ENCODE data around the gene S100A5.
"Not testable (repeated sequence)": the region's sequence is repeated elsewhere in the genome, so short reads cannot be mapped to it uniquely, and the experiment has no call there.

Gene S100A5

DNA sequence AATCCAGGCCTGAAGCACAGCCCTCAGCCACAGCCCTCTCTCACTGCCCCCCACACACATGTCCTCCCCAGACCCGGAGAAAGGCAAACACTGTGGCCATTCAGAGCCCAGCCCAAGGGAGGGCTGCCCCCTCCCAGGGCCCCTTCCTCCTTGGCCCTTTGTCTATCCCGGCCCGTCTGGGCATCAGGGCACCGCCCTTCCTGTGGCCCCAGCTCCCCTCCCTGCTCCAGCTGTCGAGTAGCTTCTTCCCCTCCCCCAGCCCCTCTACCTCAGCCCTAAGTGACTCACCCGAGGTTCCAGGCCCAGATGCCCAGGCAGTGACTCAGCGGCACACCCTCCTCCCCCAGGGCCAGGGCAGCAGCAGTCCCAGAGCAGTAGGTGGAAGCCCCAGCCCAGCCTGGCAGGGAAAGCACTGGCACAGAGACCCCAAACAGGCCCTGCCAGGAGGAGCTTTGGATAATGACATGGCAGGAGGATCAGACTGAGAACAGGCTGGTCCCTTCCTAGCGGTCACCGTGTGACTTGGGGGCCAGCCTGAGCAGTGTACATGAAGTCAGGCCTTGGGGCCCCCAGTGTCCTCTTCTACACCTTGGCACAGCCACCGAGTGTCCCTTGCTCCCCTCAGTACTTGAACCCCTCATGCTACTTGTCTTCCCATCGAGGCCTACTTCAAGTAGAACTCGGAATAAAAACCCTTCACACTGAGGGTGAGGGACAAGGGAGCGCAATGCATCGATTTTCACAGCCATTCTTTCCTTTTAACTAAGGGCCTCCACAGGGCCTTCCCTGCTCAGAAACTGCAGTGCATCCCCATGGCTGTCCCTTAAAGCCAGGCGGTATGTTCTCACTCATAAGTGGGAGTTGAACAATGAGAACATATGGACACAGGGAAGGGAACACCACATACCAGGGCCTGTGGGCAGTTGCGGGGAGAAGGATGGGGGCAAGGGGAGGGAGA, 26.0 kb upstream of the S100A5 start:
- no peak for DNase-seq

DNA sequence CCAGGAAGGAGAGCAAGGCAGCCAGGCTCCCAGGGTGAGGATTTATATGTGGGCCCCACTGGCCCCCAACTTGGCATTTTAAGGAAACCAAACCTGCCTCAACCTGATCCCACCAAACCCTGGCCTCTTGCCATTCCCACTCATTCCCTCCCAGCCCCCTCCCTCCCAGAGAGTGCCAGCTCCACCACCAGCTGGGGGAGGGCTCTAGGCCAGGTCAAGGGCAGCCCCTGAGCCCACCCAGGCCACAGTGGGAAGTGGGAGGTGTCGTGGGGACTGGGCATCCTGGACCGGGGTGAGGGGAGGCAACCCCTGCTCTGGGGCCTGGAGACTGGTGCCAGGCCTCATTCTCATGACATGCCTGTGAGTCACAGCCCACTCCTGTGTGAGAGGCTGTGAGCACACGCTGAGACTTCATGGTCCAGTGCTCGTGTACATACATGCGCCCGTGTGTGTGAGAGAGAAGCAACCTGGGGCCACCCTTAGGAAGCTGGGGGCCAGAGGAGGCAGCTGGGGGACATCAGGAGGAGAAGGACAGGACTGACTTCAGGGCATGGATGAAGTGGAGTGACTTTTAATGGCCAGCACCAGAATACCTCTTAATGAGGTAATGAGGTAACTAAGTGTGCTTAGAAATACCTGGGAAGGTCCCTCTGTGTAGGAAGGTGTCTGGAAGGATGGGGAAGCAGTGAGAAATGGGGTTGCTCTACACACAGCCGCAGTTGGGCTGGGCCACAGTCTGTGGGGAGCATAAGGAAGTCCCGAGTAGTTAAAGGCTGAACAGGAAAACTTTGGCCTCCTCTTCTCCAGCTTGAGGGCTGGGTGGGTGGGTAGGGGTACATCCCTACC, 25.0 kb upstream of the S100A5 start, which contains the start of gene S100A2:
TSS of gene S100A2 (minus strand) at position 316 of the 846 bp plus-strand sequence. CDS start 1,967 bp downstream, outside the sequence.
- DNase-seq, result no peak

DNA sequence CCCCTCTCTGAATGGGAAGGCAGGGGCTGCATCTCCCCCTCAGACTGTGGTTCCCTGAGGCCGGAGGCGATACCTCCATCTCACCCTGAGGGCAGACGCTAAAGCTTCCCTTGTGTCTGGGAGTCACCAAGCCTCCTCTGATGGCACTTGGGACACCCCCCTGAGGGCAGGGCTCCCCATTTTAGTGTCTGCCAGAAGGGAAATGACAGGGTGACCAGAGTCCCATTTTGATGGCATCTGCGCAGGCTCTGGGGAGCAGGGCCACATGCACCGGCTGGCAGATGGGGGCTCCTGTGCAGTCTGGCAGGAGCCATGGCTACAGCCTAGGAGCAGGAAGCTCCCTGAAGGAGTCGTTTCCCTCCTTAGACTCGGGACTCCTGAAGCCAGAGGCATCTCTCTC, 23.3 kb upstream of the S100A5 start:
- DNase-seq, result no peak

DNA sequence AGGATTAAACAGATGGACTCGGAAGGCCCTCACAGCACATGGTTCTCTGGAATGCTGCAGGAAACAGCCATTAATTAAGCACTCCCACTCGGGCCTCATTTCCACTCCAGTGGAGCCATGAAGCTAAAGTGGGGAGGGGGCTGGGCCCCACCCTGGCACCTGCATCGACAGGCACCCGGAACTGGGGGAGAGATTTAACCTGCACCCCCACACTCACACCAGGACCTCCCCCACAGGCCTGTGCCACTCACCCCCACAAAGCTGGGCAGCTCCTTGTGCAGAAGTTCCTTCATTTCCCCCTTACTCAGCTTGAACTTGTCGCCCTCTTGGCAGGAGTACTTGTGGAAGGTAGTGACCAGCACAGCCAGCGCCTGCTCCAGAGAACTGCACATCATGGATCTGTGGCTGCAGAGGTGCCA, 22.8 kb upstream of the S100A5 start:
- DNase-seq, result no peak

DNA sequence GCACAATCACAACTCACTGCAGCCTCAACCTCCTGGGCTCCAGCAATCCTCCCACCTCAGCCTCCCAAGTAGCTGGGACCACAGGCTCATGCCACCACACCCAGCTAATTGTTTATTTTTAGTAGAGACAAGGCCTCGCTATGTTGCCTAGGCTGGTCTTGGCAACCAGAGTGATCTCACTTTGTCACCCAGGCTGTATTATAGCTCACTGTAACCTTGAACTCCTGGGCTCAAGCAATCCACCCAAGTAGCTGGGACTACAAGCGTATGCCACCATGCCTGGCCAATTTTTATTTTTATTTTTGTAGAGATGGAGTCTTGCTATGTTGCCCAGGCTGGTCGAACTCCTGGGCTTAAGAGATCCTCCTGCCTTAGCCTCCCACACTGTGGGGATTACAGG, 21.3 kb upstream of the S100A5 start:
- not testable (repeated sequence) for DNase-seq

DNA sequence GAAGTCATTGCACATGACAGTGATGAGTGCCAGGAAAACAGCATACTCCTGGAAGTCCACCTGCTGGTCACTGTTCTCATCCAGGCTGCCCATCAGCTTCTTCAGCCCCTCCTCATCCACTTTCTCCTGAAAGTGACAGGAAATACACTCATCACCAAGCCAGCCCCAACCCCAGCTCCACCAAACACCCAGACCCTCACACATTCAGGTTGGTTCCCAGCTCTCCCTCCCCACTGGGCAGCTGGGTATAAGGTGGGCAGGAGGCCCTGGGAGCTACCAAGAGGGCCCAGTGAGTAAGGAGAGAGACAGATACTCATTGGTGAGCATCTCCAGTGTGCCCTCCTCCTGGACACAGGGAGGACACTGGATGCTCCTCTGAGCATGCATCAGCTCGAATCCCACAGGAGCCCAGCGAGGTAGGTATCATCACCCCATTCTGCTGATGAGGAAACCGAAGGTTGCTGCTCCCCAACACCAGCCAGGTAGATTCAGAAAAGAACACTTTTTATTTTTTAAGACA, 20.8 kb upstream of the S100A5 start:
- no peak for DNase-seq

DNA sequence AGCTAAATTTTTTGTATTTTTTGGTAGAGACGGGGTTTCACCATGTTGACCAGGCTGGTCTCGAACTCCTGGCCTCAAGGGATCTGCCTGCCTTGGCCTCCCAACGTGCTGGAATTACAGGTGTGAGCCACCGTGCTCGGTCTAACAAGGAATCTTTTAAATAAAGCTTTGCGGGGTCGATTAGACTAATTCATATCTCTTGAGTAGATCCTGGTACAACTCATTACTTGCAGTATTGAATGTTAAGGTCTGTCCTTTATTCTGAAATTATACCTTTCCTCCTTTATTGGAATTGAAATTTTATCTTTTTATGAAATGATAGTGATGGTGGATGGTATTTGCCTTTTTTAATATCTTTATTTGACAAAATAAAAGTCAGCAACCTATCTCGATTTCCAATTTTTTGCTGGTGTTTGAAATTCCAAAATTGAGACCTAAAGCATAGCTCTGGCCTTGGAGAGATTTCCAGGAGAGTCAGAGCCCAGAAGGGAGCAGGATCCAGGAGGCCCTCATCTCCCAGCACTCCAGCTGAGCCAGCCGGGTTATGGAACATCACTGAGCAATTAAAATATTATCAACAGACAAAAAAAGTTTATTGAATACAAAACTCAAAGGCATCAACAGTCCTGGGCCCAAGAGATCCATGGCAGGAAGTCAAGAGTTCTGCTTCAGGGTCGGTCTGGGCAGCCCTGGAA, 20.2 kb upstream of the S100A5 start:
- DNase-seq, result no peak

DNA sequence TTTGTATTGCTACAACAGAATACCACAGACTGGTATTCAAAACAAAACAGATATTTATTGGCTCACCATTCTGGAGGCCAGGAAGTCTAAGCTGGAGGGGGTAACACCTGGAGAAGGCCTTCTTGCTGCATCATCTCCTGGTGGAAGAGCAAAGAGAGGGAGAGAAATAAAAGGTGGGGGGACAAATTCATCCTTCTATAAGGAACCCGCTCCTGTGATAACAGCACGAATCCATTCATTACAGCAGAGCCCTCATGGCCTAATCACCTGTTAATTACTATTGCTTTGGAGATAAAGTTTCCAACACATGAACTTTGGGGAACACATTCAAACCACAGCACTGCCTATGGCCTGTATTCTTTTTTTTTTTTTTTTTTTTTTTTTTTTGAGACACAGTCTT, 19.5 kb upstream of the S100A5 start:
- DNase-seq, result no peak

DNA sequence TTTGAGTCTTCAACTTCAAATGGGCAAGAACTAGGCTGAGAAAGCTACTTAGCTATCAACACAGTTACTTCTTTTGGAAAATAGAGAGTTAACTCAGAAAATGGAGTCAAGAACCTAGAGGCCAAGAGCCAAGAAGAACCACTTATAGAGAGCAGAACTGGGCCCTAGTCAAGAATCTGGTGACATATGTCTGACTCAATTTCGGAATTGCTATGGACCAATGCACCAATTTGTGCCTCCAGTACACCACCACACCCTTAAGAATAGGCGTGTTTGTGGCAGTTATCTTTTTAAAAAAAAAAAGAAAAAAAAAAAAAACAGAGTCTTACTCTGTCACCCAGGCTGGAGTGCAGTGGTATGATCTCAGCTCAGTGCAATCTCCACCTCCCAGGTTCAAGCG, 17.1 kb upstream of the S100A5 start:
- DNase-seq, result no peak

DNA sequence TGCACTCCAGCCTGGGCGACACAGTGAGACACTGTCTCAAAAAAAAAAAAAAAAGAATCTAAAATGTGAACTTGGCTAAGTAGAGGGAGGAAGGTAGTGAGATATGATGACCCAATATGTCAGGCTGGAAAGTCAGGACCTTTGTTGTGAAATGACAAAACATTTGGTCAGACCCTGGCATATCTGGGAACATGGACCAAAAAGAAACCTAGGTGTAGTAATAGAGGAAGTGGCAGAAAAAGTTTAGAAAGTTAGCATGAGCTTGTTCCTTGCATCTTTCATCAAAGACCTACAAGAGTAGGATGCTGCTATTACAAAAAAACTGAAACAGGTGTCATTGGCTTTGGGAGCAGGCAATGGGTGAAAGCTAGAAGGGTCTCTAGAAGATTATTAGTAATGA, 15.6 kb upstream of the S100A5 start:
- DNase-seq, result no peak

DNA sequence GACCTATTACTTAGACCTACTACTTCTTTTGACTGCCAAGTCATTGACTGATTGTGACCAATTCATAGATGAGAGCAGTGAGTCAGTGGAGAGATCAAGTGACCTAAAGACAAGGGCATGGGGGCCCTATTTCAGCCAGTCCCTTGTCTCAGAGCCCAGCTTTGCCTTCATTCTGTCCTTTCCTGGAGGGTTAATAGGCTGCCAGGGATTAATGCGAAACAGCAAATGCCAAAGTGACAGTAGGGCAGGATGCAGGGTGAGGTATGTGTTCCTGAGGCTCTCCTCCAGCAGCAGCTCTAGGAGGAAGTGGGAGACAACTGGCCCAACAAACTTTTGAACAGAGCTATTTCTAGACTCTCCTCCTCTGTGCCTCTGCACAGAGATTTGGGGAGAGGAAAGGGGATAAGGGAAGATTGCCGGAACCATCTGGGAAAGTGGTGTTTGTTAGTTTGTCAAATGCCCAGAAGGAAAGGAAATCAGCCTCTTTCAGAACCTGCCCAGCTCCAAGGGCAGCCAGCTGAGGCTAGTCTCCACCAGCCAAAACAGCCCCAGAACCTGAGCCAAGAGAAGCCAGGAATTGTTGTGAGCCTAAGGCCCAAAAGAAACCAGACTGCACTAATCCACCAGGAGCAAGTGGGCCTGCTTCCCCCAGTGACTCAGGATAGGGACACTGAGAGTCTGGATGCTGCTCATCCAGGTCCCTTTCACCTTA, 13.3 kb upstream of the S100A5 start:
- DNase-seq, result no peak

DNA sequence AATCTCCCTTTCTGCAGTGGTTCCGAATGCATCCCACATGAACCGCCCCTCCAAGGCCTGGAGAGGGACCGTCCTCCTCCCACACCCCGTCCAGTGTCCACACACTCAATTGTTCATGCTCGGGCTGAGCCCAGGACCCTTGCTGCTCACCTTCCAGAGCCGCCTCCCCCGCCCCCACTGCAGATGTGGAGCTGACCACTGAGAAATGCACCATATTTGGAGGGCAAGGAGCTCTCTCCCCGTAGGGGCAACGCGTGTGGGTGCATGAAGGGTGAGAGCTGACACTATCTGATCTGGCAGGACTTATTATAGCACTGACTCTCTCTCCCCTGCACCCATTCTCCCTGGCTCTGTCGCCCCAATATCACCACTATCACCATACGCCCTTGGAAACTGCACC, 12.4 kb upstream of the S100A5 start:
- DNase-seq, result no peak

DNA sequence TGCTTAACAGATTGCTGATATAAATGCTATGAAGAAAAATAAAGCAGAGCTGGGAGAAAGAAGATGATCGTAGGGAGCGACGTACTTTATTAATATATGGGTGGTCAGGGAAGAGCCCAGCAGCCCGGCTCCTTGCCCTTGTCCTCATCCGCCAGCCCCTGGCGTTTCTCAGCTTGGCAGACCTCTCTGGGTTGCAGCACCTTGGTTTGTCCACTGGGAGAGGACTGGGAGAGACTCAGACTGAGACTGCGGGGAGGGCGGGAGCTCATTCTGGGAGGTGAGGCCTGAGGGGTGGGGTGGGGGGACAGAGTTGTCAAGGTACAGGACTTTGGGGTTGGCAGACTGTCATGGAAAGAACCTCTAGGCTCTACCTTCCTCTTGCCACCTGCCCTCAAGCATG, 11.6 kb upstream of the S100A5 start:
- DNase-seq, result no peak

DNA sequence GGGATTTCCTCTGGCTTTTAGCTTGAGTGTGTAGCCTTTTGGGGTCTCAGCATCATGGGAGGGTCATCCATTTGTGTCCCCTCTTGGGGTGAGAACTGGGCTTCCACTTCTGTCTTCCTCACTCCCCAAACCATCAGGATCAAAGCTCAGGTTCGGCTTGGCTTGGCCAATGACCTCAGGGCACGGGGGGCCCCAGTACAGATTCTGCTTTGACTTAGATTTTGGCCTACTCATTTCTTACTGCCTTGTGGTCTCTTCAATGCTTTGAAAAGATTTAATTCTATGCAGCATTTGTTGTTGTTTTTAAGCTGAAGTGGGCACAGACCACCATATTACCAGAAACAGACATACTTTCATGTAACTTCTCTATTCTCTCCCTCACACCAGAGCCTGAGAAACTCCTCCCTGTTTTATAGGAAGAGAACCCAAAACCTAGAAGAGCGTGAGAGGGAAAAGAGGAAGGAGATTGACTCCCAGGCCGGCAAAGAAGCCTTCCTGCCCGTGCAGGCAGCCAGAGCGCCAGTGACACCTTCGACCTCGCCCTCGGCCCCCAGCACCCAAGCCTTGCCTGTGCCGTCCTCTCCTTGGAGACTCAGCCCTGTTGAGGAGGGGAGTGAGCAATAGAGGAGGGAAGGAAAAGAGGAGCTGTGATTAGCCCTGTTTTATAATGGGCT, 10.2 kb upstream of the S100A5 start:
- DNase-seq, result no peak

DNA sequence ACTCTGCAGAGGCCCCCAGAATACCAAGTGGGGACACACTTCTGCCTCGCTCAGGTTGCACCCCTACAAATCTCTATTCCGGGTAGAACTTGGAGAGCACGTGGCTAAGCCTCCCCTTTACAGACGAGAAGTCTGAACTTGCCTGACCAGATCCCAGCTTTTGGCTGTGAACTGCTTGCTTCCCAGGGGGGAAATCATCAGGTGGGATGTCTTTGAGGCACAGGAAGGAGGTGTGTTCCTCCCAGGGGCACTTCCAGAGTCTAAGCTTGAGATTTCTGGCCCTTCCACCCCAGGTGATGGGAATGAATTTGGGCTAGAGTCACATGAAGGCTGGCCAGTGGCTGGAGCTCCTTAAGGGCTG, 9.6 kb upstream of the S100A5 start:
- no peak for DNase-seq

DNA sequence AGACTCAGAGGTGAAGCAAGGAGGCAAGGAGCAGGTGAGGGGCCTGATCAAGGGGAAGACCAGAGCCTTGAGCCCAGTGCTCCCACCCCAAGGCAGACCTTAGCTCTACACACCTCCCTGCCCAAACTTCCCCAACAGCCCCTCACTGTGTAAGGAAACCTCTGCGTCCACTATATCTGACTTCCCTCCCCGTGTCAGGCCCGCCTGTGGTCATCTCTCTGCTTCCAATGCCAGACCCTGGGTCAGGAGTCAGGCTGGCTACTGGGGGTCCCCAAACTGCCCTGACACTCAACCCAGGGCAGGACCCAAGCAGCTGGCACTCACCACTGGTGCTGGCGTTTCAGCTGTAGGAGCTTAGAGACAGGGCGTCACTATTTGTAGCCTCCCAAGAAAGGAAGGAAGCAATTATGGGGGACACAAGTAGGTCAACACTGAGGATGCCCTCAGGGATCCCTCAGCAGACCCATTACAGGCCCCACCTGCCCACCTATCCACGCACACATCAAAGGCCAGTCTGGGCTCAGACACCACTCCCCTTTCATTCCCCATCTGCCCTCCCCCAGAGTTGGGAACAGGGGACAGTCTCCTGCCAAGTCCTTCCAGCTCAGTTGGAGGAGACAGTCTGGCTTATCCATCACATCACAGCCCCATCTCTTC, 9.1 kb upstream of the S100A5 start:
- no peak for DNase-seq

DNA sequence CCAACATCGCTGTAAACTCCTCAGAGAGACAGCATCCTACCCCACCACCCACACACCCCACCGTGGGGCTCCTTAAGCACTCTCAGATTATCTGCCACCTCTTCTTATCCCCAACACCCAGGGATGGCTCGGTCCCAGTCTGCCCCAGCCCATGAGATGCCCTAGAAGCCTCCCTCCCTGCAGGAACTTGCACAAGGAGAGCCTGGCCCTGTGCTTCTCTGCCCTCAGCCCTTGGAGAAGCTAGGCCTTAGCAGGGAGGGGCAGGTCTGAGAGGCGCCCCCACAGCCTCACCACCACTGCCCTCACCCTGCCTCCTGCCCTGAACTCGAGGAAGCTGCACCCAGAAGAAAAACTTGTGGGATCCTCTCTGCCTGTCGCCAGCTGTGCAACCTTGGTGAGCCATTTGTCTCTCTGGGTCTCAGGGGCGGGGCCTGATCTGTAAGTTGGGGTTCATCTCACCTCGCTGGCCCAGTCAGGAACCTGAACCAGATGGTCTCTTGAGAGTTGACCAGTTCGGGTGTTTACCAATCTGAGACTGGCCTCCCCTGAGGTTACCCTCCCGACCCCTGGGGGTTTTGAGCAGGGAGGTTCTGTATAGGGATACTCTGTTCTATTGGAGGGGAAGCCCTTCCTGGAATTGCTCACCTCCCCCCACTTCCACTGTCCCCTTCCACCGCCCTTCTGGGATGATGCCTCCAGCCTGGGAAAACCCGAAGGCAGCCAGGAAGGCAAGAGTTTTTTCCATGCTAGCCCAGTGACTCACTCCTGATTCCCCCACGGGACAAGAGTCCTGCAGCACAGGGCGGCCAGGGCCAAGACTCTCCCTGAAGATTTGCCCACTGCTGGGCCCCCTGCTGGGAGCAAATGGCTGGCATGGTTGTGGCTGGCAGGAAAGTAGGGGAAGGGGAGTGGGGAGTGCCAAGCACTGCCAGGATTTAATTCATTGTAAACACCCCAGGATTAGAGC, 8.3 kb upstream of the S100A5 start, which contains the start of gene S100A3:
TSS of gene S100A3 (minus strand) at position 537 of the 967 bp plus-strand sequence. CDS start 773 bp downstream, outside the sequence.
- DNase-seq, result no peak

DNA sequence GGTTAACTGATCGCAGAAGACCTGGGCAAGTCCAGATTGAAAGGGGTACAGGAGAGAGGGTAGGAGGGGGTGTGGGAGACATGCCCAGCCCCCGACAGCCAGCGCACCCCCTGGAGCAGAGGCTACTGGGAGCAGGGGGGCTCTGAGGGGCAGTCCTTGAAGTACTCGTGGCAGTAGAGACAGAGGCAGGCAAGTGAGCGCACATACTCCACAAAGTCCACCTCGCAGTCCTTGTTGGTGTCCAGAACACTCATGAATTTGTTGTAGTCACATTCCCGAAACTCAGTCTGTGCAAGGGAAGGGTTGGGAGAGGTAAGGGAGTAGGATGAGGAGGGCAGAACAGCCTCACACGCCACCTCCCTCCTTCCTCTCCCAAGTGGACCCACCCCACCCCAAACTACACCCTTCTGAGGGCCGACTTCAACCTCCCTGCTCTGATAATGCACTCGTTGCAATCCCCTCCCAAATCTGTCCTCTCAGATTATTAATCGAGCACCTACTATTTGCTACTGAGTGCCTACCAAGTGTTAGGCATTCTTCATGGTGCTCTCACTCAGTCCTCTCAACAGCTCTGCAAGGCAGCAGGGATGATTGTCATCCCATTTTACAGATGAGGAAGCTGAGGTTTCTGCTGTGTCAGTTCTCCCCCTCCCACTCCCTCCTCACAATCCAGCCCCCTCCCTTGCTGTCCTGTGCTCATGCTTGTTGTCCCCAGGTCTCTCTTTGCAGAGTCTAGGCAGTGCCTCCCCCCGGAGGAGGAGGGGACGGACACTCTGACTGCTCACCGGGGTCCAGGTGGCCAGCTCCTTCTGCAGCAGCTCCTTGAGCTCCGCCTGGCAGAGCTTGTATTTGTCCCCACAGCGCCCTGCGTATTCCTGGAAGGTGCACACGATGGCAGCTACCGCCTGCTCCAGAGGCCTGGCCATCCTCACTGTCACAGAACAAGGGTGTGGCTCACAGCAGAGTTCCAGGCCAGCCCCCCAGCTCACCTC, 7.1 kb upstream of the S100A5 start:
- no peak for DNase-seq
